ENCODE data around the gene TPSG1.

DNA sequence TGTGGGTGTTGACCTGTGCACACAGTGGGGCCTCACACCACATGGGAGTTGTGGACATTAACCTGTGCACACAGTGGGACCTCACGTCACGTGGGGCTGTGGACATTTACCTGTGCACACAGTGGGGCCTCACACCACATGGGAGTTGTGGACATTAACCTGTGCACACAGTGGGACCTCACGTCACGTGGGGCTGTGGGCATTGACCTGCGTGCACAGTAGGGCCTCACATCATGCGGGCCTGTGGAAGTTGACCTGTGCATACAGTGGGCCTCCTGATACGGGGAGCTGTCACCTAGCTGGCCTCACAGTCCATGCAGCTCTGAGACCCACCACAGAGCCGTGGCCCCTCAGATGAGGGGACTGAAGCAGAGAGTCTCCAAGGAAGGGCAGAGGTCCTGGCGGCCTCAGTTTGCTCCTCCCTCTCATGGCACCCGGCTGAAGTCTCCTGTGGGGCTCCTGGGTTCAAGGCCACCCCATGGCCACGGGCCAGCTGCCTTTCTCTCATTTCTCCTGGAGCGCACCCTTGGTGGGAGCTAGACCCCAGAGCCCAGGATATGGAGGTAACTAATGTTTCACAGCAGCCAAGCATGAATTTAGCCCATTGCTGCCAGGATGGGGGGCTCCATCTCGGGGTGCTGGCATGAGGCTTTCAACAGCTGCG is 51.1 kb downstream of the TPSG1 start:
- TF ChIP-seq CTCF (IDR thresholded peaks at IDR 0.05; ENCODE audit: low read length) (no peak), EZH2 (IDR thresholded peaks at IDR 0.05; ENCODE audit: borderline replicate concordance, low read length) (no peak)
